Stimulated activated CD8-positive, alpha-beta memory T cell treated with anti-CD3 and anti-CD28 coated beads, Interleukin-2, amount 100 ng/mL, for 48 hours (primary cell): Measurements from ENCODE around the gene VEGFC.

Source experiments
- DNase-seq, 2 donors: peaks; one replicate each; pipeline ENCODE4 v3.0.0-alpha.2; 2020; ENCODE audit warnings: low read depth in 2 of 2

Gene VEGFC

DNA sequence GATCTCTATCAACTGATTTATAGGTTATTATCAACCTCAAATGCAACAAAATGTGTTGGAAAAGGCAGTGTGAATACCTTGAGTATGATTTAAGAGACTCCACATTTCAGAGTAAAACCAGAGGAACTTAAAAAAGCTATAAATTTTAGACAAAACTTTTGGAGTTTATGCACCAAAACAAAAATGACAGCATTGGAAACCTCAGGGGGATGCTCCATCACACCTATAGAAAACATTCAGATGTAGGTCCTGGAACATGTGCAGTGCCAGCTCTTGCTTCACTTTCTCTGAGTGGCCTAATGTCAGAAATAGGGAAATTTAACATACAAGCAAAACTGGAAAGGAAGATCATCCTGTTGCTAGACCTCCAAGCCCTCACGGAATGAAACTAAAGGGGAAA is 5.8 kb upstream of the VEGFC start:
- no peak for DNase-seq

DNA sequence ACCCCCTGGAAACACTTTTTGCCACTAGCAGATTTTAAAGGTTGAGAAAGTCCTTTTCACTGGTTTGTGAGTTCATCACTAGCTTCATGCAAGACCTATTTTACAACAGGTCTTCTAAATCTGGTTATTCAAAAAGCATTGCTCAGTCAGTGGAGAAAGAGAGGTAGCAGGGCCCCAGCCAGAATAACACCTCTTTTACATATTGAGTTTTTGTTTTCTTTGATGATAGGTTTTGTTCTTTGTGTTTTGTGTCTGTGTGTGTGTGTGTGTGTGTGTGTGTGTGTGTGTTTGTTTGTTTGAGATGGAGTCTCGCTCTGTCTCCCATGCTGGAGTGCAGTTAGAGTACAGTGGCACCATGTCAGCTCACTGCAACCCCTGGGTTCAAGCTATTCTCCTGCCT is 2.7 kb upstream of the VEGFC start:
- DNase-seq, result no peak

DNA sequence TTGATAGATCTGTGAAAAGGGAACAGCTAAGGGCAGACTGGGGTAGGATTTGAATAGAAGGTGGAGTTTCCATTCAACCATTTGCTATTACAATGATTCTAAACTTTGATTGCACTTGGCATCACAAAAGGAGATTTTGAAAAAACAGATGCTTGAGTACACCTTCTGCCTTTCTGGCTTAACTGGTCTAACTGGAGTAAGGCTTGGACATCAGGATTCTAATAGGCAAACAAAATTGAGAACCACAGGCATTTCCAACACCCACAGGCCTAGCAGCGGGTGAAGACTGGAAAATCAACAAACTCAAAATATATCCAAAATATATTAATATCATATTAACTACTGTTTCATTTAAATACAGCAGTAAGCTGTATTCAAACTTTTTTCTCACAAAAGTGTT is 1.9 kb upstream of the VEGFC start:
- DNase-seq, result no peak

DNA sequence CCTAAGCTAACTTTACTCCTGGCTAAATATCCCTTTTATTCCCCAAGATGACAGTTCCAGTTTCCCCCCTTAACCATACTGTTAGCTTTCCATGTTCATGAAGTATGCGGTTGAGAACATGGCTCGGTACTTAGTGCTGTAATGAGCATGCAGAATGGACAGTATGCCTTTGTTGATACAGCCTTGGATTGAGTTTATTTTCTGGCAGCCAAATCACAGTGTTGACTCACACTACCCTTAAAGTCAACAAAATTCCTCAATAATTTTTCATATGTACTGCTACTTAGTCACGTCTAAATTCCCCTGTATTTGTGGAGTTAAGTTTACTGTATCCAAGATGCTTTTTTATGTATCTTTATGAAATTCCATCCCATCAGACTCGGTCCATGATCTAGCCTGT is 1.4 kb upstream of the VEGFC start:
- DNase-seq, result no peak

DNA sequence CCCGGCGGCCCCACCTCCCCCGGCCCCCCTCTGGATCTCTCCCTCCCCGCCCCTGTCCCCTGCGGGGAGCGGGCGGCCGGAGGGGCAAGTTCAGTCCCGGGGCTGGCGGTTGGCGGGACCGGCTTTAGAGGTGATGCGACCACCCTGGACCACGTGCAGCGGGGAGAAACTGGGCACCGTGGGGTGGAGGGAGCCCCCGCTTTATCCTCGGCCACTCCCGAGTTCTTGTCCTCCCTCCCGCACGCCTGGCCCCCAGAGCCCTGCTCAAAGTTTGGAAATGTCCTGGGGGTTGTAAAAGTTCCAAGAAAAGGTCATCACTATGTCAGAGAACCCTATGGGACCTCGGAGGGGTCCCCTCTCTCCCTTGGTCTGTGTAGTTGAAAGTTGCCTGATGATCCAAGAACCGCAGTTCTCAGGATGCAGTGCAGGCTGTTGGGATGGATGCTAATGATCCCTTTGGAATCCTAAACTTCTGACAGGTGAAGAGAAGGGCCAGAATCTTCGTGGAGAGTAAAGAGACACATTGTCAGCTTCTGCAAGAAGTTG is 411 bp upstream of the VEGFC start:
- DNase-seq, result no peak

DNA sequence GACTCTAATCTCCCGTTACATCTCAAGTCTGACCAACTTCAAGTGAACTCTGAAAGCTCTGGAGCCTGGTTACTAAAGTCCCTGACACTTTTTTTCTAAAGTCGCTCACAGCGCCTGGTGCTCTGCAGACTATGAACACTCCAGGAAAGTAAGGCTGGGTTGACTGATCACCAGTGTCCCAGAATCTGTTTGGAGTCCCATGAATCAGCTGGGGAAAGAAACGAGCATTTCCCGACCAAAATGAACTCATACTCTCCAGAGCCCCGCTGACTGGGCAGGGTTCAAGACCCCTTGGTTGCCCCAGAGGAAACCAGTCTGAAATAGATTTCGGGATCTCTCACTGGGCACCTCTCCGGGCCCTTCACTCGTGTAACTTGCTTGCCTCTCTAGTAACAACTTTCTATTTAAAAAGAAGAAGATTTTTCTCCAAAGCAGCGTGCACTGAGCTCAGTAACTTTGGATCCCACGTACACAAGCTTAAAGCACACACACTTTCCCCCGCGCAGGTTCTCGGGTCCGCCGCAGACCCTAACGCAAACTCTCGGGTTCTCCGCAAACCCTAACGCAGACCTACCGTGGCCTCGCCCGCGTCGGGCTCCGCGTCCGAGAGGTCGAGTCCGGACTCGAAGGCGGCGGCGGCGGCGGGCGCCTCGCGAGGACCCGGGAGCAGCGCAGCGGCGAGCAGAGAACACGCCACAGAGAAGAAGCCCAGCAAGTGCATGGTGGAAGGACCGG is 964 bp downstream of the VEGFC start:
- no peak for DNase-seq

DNA sequence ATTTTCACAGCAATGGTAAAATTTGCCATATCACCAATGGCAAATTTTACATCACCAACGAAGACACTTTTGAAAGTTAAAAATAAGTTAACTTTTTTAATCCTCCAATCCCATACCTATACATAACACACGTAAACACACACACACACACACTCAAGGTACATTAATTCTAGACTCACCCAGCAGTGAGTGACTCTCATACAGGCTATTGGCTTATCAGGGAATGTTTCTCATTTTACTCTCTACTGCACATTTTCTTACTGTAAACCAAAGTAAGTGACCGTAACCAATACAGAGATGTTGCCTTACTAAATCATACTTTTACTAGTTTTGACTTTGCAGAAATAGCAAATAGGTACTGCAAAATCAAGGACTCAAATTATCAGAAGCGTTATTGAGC is 2.3 kb downstream of the VEGFC start:
- DNase-seq, result no peak

DNA sequence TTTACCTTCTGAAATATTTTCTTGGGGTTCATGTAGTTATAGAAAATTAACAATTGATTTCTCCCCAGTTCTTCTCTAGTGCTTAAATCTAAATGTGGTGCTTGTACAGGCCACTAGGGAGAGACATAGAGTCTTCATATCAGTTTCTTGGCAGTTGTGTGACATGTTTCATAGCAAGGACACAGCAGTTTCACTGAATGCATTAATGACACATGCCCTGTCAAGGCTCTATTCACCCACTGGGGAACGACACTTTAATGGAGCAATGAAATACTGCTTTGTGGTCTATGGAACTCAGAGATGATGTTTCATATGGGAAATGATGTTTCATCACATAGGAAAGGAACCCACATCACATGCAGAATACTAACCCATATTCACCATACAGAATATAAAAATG is 2.8 kb downstream of the VEGFC start:
- no peak for DNase-seq

DNA sequence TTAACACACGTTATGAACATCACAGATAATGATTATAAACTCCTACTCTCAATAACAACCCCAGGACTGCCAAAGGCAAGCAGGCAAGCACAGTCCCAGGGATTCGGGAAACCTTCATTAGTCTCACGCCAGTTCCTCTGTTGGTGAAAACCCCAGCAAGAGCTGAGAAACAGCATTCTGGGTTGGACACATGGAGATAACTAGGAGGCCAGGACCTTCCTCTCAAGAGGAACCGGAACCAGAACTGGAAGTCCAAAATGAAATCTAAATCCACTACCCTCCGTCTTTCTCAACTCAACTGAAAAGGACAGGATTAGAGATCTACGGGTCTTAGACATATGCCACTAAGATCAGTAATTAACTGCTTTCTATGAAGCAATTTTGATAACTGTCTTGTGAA is 3.8 kb downstream of the VEGFC start:
- no peak for DNase-seq

DNA sequence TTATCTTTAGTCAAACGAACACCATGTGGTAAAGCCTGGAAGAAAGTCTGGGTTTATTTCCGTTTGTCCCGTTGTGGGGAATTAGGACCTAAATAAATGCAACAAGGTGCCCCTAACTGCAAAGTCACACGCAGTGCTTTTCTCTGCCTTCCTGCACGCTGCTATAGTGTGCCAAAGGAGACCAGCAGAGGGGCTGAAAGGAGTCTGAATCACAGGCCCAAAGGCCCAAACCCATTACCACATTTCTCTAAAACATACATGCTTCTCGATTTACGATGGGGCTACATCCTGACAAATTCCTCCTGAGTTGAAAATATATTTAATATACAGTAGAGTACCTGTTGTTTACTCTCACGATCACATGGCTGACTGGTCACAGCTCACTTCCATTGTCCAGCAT is 4.5 kb downstream of the VEGFC start:
- no peak for DNase-seq

DNA sequence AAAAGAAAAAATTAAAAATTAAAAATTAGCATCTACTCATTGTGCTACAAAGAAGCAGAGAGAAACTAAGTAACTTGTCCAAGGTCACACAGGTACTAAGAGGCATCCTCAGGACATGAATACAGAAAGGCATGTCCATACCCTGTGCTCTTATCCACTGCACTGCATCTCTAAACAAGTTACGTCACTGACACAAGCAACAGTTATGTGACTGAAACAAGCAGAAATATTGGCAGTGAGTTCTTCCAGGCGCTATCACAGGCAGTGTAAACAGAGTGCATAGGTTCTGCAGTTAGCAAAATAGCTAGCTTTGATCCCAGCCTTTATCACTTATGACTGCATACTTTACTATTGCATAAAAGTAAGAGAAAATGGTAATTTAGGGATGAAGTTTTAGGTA is 7.9 kb downstream of the VEGFC start:
- no peak for DNase-seq

DNA sequence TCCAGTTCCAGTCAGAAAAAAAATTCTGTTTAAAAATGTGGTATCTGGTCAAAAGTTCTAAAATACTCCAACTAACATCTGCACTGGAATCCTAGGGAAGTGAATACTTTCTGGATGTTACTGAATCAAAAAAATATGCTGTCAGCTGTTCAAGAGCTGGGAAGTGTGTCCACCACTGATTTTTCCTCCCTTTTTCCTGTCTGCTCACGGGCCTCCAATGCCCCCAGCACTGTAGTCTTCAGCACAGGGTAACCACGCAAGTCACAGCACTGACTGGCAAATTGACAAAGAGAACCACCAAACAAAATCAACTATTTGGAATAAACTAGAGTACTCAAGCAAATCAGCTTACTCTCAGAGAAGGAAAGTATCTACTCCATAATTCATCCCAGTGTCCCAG is 9.9 kb downstream of the VEGFC start:
- DNase-seq, result no peak

DNA sequence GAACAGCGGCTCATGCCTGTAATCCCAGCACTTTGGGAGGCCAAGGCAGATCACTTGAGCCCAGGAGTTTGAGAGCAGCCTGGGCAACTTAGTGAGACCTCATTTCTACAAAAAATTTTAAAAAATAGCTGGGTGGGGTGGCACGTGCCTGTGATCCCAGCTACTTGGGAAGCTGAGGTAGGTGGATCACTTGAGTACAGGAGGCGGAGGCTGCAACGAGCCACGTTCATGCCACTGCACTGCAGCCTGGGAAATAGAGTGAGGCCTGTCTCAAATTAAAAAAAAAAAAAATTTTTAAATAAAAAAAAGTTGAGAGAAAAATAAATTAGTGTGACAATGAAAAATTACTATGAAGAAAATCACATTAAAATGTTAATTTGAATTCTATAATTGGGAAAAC is 10.5 kb downstream of the VEGFC start:
- no peak for DNase-seq

DNA sequence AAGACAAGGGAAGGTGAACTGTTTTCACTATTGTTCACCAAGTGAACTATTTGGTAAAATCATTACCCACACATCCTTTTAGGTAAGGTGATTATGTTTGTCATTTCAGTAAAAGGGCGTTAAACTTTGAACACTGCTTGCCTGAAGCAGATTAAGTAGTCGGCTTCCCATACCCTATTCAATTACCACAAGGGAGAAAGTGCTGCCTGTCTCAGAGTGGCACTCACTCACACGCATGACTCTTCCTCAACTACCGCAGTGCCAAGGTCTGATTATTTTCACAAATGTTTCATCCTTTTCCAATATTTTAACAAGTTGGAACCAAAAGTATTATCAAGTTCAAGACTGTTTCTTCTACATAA is 11.0 kb downstream of the VEGFC start:
- DNase-seq, result no peak

DNA sequence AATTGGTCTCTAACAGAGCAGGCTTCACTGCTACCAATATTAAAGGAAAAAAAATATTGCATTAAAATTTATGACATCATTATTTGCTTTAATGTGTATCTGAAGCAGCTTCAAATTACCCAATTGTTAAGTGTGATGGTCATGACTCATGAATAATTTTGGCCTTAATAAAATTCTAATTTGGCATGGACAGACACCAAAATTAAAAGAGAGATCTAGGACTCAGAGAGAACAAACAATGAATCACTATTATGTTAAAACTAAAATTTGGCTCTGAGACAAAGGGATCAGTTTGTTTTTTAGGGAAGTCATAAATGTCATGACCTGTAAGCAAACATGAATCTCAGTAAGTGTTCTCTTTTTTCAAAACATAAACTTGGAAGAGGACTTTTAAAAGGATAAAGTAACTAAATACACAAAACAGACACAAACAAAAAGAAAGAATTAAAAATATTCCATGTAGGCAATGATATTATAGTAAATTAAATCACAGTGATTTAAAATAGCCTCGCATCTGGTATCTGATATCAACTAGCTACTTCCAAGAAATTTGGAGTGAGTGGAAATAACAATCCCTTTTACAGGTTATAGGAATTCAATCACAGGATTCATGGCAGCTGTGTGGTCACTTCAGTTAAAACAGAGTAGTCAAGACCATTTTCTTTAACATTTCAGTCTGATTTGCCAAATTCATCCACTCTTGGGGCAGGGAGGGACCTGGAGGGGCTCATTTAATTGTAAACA is 11.6 kb downstream of the VEGFC start:
- no peak for DNase-seq

DNA sequence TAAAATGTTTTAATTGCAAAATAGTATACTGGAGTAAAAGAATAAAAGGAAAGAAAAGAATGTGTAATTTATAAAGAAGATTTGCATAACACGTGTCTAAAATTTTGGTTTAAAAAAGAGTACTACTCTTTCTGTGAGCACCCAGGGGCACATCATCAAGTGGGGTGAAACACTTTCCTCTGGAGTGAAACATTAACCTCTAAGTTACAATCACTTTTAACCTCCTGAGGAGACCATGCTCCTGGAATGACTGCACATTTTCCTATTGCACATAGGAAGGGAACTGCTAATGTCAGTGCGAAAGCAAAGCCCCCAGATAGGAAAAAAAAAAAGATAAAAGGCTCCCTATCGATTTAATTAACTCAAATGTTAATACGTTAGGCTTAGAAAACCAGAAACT is 13.3 kb downstream of the VEGFC start:
- DNase-seq, result no peak

DNA sequence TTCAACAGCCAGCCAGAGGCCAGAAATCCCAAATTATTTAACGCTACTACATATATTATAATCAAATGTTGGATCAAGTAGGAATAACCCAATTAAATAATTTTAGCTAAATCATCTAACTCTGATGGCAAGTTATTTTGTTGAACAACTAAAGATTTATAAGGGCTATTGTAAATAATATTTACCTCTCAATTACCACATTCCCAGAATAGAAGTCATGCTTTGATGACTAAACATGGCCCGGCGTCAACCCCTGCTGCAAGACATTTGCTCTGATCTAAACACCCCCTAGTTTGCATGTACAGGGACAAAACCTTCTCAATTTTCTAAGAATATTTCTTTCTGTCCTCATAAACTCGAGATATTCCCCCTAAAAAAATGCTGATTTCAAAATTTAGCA is 14.2 kb downstream of the VEGFC start:
- no peak for DNase-seq

DNA sequence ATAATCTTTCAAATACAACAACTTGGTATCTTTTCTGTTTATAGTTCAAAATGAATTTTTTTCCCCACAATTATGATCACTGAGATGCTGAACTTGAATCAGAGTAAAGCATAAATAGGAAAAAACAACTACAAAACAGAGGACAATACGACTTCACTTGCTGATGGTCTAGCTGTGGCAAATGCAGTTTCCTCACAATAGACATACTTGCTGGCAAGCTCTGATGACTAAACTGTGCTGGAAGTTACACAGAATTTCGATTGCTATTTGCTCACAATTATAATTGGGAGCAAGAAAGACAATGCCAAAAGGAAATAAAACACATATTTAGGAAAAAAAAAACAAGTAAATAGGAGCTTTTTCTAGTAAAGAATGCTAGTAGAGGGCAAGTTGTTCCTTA is 14.7 kb downstream of the VEGFC start:
- DNase-seq, result no peak

DNA sequence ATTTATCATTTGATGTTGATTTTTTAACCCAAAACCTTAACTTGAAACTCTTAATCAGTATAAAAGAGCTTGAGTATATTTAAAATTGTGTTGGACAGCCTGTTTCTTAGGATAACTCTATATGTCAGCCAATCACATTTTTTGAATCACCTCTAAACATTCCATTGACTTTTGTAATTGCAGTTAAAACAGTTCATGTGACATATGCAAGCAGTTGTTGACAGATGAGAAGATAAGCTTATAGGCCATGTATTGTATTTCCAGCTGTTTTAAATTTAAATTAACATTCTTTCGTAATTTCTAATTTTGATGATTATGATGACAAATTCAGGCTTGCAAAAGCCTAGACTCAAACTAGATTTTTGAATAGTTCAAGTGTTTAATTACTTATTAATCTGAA is 17.4 kb downstream of the VEGFC start:
- DNase-seq, result no peak

DNA sequence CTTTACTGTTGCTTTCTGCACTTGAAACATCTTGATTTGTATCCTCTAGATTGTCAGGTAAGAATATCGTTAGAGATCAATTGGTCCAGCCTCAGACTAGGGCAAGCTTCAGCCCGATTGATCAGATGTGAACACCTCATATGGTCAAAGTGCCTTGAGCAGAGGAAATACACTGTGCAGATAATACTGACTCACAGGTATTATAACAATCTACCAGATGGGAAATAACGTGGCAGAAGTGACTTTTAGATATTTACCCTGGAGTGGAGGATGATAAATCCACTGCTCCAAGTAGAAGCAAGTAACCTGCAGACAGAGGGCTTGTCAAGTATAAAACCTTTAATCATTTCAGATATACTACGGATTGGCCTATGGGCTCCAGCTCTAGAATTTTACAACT is 17.9 kb downstream of the VEGFC start:
- no peak for DNase-seq

DNA sequence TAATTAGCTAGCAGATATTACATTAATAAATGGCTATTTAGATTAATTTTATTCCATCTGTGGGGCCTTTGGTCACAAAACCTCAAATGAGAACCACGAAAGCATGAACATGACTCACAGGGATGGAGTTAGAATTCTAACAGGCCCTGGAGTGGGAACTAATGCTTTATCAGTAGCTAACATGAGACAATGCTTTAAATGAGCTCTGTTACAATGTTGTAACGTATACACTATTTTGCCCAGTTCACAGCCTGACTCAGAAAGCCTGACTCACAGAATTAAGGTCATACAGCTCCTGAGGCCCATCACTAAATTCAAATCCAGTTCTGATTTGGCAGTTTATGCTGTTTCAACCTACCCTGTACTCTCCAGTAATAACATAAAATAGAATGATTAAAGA is 23.2 kb downstream of the VEGFC start:
- no peak for DNase-seq

DNA sequence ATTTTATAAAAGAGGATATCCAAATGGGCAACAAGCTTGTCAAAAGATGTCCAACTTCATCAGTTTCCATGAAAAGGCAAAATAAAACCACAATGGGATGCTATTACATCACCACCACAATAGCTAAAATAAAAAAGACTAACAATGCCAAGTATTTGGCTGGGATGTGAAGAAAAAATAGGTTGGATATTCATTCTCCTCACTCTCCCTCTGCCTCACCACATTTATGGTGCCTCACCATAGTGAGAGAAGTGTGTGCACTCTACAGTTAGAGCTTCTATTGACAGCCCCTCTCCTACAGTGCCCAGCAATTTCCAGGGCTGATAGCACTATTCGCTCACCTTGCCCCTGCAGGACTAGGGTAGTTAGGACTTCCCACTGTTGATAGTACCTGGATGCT is 25.5 kb downstream of the VEGFC start:
- DNase-seq, result no peak

DNA sequence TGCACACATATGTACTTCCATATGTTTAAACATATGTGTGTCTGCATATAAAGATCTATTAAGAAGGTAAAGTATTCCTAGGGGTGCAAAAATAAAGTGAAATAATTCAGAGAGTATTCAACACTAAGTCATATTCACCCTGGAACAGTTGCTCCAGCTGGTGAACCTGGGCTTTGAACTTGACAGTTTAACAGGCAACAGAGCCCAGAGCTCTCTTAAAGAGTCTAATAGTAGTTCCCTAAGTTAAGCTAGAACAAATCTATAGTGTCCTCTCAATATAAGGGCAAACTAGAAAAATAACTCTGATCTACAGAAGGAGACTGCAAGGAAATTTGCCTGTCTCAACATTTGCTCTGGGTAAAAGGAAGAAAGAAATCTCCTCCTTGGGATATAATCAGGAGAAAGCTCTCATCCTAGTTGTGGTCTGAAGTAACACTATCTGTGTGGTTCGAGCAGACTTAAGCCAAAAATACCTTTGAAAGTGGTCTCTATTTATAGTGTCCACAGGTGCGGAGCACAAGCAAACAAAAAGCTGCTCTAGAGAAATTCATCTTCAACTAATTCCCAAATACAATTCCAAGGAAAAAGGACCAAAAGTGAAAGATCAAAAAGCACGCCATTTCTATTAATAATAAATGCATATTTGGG is 29.9 kb downstream of the VEGFC start:
- no peak for DNase-seq
